GM19043 (cell line): ENCODE data around the gene NEGR1.
"Not testable (repeated sequence)": the region's sequence is repeated elsewhere in the genome, so short reads cannot be mapped to it uniquely, and the experiment has no call there.

Experiments used
- ATAC-seq: cut with Tn5 transposase; IDR thresholded peaks from one replicate; pipeline ENCODE4 v1.9.1; 2021; ENCODE audit warnings: low read depth; ENCODE audit not compliant: unreplicated experiment

The NEGR1 gene

DNA sequence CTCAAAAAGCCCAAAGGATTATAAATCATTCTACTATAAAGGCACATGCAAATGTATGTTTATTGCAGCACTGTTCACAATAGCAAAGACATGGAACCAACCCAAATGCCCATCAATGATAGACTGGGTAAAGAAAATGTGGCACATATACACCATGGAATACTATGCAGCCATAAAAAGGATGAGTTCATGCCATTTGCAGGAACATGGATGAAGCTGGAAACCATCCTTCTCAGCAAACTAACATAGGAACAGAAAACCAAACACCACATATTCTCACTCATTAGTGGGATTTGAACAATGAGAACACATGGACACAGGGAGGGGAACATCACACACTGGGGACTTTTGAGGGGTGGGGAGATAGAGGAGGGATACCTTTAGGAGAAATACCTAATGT lies 46.4 kb downstream of the NEGR1 start:
- ATAC-seq: not testable (repeated sequence)

DNA sequence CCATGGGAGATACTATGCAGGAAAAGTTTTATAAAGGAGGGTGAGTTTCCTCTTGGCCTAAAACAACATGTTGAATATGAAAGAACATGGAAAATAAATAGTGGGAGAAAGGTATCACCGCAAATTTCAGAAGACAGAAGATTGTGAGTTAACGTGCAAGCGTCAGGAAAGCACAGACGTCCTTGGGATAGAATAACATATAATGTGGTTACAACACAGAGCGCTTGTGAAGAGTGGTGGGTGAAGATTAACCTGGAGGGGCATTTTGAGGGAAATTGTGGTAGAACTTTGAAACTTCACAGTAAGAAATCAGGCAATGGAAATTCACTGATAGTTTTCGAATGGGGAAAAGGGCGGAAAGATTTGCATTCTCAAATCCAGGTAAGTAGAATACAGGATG lies 47.3 kb downstream of the NEGR1 start:
- no peak for ATAC-seq

DNA sequence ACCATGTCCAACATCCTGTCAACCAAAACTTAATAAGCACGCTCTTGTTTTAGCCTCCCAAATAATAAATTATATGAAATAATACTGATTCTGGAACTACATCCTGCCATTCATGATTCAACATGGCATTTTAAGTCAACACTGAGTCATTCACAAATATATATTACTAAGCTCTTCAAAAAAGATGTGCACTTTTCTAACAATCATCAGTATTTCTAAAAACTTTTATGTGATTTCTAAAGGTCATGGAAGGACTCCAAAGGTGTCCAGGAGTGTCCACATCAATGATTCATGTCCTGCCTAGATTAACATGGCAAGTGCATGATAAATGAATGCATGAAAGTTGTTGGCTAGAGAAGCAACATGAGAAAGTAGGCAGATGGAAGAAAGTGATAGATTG lies 51.6 kb downstream of the NEGR1 start:
- no peak for ATAC-seq

DNA sequence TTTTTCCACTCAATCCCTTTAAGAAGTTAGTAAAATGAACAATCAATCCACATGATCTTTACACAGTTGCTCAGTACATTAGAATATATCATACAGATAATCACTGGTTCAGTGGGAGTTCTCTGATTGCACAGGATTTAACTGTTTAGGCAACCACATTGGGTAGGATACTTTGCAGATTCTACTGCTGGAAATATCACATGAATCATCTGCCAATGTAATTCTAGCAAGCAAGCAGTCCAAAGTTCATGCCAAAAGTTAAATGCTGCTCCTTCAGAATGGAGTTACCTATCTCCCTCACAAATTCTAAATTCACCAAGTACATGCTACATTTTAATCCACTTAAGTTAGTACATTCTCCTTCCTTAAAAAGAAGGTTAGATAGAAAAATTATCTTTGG lies 52.4 kb downstream of the NEGR1 start:
- no peak for ATAC-seq

DNA sequence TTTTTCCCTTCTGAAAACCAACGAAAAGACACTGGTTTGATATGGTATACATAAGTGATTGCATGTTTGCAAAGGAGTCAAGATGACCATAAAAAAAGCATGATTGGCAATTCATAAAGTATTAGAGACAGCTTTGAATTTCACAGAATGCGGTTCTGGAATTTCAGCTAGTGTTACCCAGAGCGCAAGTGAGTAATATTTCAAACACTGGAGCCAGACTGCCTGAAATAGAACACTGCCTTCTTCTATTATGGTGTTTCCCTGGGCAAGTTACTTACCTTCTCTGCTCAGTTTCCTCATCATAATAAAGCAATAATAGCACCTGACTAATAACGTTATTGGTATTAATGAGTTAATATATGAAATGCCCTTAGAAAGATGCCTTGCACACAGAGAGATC lies 54.7 kb downstream of the NEGR1 start:
- ATAC-seq: no peak

DNA sequence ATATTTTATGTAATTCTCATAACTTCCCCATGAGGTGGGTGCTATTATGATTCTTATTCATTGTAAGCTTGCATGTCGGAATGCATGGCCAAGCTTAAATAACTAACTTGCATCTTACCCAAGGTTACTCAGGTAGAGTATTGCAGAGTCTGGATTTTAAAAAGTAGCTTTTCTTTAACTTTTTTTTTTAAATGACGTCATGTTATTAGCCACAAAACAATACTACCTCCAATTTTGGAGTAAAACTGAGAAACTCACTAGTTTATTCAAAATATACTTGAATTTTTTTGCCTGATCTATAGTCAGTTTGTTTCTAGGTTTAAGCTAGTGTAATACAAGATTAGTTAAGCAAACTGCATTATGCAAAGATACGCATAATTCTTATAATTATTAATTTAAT lies 57.8 kb downstream of the NEGR1 start:
- ATAC-seq: no peak

DNA sequence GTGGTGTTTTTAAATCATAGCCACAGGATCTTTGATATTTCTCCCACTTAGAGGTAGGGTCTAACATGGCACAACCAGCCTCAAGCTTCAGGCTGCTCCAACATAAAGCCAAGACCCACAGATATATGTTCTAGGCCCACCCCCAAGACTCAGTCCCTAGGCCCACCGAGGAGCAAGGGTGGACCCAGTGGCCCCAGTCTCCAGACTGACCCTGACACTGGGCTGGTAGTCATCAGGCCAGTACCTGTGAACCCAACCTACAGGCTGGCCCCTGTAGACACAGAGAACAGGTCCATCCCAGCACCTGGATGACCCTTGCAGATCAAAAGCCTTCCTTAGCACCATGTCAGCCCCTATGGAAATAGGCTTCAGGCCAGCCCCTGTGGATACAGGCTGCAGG lies 60.5 kb downstream of the NEGR1 start:
- no peak for ATAC-seq

DNA sequence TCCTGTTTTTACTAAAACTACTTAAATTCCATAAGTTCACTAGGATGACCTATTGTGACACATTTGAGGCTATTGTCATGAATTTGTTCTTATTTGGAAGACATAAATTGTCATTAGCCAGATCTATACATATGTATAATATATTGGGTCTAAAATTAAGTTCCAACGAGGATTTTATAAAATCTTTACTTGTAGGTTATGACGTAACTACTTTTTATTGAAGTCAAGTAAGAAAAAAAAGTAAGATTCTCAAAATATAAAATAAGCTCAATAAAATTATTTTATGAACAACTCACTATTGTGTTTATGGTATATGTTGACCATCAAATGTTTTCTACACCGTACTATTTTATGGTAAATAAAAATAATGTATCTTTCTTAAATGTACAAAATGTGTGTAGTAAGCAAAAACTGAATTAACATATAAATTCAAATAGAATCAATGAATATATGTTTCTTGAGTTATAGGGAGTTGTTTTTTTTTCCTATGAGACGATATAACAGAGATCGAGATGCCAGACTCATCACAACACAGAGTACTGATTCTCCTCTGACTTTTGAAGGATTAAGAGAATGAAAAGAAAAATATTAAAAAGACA lies 64.1 kb downstream of the NEGR1 start:
- no peak for ATAC-seq

DNA sequence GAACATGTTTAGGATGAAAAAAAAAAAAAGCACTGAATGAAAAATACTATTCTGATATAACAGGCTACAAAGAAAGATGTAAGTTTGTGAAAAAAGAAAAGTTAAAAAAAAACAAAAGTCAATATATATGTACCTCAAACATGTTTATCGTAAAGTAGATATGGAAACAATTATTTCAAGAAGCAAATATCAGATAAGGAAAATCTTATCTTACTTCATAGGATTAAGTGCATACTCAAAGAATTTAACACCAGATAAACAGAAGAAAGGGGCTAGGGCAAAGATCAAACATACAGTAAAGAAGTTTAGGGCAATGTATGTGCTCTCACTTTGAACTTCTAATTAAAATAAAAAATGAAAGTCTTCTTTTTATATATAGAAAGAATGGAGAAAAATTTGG lies 75.3 kb downstream of the NEGR1 start:
- ATAC-seq: no peak

DNA sequence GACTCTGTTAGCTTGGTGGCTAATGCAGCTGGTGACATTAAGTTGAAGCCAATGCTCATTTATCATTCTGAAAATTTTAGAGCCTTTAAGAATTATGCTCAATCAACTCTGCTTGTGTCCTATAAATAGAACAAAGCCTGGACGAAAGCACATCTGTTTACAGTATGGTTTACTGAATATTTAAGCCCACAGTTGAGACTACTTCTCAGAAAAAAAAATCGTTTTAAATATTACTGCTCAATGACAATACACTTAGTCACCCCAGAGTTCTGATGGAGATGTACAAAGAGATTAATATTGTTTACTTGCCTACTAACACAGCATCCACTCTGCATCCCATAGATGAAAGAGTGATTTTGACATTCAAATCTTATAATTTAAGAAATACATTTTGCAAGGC lies 79.6 kb downstream of the NEGR1 start:
- ATAC-seq: no peak

DNA sequence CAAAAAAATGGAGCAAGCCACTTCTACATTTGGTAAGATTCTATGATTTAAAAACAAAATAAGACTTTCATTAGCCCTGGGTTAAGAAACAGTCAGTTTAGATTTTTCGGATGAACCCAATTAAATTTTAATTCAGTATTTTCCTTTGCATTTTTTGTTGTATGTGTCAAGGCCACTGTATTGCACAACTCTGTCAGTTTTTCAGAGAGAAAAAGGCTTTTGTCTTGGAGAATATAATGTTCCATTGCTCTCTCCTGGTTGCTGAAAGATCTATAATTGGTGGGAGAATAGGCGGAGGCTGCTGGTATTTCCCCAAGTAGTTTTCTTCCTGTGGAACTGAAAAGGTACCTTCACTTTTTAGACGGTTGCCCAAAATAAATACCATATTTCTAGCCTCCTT lies 84.6 kb downstream of the NEGR1 start:
- no peak for ATAC-seq

DNA sequence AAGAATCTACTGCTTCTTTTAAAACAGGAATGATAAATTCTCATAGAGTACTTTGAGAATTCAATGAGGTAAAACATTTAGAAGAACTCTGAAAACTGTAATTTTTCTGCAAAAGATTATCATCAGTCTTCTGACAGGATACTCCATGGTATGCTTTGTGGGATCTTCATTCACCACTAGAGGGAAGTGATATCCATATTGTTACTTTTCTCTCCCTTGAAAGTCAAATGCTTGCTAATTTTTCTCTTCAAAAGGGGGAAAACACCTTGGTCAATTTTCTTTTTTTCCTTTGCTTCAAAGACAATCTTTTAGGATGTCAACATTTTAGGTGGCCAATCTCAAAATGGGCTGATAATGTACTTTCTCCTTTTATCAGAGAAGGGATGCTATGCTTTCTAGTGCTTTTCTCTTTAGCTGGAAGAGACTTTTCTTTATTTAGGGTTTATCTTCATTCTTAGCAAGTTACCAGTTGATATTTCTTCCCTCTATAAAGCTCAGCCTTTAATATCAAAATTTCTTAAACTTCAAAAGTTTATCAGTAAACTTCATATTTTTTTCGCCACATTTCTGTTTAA lies 95.5 kb downstream of the NEGR1 start:
- ATAC-seq: no peak

DNA sequence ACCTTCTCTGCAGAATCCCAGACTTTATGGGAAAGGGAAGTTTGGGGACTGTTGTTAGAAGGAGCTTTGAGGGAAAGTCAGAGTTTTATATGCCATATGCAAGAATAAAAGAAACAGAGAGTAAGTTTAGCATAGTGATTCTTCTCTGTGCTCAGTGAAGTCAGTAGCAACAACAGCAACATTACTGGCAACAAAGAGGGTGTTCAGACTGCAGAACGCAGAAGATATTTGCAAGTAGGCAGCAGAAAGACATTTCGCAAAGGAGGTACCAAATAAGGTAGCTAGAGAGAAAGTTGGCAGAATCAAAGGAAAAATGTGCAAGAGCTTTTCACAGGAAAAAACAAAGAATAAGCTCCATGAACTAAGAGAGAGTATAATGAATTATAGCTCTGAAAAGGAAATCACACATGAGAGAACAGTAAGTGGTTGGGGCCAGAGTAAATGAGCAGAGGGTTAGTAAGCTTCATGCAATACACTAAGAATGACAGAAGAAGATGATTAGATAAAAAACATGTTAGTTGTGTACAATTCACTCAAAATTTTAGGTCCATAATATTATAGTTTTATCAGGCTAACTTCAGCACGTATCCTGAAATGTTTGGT lies 98.1 kb downstream of the NEGR1 start:
- ATAC-seq: no peak

DNA sequence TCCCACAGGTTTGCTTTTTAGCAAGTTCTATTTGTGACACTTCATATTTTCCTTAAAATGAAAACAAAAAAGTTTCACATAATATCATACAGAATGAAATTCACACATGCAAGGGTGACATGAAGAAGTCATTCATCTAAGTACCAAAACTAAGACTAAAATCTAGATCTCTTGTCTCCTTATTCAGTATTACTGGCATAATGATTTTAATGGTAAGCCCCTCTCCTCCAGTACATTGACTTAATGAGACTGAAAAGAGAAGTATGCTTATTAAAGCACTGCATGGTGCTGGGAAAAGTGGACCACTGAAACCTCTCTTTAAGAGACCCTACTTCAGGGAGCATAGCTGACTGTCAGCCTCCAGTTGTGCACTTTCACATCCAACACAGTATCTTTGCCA lies 99.5 kb downstream of the NEGR1 start:
- ATAC-seq: no peak

DNA sequence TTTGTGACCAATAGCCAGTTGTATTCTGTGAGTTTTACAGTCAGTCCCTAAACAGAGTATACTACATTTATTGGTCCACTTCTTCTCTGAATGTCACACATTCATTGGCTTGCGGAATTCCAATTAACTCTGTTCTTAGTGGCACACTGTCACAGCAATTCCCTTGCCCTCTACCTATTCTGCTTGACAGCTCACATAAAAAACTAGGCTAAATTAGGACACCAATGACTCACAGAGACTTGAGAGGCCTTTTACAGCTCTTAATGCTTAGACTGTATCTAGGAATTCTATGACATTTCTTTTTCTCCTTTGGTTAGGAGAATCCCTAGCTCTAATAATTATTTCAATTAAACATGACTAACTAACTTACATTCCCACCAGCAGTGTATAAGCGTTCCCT lies 104.1 kb downstream of the NEGR1 start:
- ATAC-seq: no peak

DNA sequence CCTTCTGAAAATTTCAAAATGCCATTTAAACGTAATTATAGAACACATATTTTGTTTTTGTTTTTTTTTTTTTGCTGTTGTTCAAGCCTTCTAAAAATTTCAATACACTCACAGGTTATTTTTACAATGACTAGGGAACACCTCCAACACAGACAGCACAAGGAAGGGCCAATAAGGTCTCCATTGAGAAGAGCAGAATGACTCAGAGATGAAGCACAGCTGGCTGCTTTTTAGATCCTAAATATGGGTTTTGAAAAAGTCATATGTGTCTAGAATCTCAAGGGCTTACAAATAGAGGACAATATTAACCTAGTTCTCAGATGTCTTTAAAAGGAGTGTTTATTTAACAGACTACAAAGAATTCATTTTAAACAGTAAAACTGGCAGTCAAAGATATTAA lies 104.6 kb downstream of the NEGR1 start:
- ATAC-seq: no peak

DNA sequence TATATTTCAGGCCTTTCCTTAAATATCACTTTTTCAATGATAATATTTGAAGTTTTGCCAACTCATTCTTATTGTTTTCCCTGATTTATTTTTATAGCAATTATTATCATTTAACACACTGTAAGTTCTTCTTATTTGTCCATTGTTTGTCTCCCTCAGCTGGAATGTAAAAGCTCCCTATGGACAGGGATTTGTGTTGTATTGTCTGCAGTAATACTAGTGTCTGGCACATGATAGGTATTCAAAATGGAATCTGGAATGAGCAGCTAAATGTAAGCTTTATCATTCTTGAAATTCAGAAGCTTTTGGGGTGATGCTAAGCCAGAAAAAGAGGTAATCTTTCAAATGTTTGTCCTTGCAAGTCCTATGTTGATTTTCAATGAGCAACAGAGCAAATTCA lies 112.1 kb downstream of the NEGR1 start:
- ATAC-seq: no peak

DNA sequence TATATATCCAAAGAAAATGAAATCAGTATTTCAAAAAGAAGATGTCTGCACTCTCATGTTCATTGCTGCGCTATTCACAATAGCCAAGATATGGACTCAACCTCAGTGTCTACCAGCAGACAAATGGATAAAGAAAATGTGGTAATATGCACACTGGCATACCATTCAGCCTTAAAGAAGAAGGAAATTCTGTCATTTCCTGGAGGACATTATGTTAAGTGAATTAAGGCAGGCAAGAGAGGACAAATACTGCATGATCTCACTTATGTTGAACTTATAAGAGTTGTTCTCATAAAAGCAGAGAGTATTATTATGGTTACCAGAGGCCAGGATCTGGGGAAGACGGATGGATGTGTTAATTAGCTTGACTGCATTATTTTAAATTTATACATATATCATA lies 115.9 kb downstream of the NEGR1 start:
- no peak for ATAC-seq

DNA sequence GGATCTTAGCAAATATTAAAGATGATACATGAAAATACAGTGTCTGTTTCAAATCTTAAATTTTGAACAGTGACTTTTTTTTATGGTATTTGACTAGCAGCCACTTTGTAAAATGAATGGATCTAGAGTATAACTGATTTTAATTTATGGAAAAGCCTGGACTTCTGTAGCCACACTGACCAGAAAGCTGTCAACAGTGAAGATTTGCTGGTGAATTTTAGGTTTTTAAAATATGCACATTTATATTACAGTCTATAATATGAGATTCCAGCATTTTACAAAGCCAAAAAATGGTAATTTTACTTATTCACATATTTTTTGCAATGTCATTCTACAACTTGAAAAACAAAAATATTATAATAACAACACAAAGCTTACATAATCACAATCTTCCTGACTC lies 131.8 kb downstream of the NEGR1 start:
- ATAC-seq: no peak

DNA sequence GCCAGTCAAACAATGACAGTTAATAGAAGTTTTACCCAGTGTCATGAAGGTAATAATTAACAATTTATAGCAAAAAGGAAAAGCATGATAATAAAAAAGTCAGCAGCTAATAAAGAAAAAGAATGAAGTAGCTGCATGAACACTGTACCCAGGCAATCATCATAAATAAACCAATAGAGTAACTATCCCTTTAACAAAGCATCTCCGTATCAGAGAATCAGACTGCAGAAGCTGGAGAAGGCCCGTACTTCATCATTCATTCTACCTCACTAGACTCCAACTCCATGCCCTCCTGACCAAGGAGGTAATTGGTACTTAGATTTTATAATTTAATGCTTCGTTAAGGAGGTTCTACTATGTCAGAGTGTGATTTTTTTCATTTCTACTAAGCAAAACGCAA lies 140.5 kb downstream of the NEGR1 start:
- no peak for ATAC-seq

DNA sequence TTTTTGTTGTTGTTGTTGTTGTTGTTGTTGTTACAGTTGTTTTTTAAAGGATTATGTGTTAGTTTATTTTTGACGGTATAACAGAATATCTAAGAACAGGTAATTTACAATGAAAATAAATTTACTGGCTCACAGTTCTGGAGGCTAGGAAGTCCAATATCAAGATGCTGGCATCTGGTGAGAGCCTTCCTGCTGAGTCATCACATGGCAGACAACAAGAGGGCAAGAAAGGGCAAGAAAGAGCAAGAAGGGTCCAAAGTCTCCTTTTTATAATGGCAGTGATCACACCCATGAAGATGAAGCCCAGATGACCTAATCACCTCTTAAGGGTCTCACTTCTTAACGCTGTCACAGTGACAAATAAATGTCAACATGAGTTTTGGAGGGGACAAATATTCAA lies 142.1 kb downstream of the NEGR1 start:
- ATAC-seq: no peak

DNA sequence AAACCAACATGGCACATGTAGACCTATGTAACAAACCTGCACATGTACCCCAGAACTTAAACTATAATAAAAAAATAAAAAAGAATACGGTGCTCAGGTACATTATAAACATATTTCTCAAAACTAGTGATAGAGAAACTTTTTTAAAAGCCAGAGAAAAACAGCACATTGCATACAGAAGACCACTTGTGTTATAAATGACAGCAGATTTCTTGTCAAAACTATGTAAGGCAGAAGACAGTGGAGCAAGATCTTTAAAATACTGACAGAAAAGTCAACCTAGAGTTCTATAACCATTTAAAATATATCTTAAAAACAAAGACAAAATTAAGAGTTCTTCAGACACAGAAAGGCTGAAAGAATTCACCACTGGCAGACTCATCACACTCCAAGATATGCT lies 144.7 kb downstream of the NEGR1 start:
- ATAC-seq: no peak

DNA sequence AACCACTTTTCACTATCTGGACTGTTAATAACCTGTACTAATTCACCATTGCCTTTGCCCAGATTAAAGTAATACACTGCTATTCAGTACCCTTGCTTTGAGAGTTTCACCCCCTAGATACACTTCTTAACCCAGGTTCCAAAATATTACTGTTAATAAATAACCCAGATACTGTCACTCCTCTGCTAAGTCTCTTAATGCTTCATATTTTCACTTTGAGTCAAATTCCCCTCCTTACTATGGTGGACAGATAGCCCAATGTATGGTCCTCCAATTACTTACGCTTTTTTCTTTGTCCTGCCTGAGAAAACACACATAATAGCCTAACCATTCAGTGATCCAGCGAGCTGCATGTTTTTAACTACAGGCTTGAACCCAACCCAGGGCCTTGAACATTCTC lies 152.5 kb downstream of the NEGR1 start:
- no peak for ATAC-seq
